Activated T-cell treated with anti-CD3 and anti-CD28 coated beads, Interleukin-2, amount 50 U/mL, for 24 hours (primary cell): Measurements from ENCODE around the gene SNX13.

Source experiments
- DNase-seq: peaks from one replicate; pipeline ENCODE4 v3.0.0-alpha.2; 2020
- H3K27ac Mint-ChIP-seq: 2 replicates; pipeline ENCODE4 v1.8.0; 2020; ENCODE audit warnings: mild to moderate bottlenecking, mixed read lengths
- H3K27me3 Mint-ChIP-seq: 2 replicates; pipeline ENCODE4 v1.8.0; 2020; ENCODE audit warnings: mixed read lengths
- H3K36me3 Mint-ChIP-seq: 2 replicates; pipeline ENCODE4 v1.8.0; 2020; ENCODE audit warnings: low read depth, mixed read lengths
- H3K4me1 Mint-ChIP-seq: 2 replicates; pipeline ENCODE4 v1.8.0; 2020; ENCODE audit warnings: low read depth, mixed read lengths
- H3K4me3 Mint-ChIP-seq: 2 replicates; pipeline ENCODE4 v1.8.0; 2020; ENCODE audit warnings: mild to moderate bottlenecking, moderate library complexity, mixed read lengths
- H3K9me3 Mint-ChIP-seq: 2 replicates; pipeline ENCODE4 v1.8.0; 2020; ENCODE audit warnings: mixed read lengths

SNX13 gene

DNA sequence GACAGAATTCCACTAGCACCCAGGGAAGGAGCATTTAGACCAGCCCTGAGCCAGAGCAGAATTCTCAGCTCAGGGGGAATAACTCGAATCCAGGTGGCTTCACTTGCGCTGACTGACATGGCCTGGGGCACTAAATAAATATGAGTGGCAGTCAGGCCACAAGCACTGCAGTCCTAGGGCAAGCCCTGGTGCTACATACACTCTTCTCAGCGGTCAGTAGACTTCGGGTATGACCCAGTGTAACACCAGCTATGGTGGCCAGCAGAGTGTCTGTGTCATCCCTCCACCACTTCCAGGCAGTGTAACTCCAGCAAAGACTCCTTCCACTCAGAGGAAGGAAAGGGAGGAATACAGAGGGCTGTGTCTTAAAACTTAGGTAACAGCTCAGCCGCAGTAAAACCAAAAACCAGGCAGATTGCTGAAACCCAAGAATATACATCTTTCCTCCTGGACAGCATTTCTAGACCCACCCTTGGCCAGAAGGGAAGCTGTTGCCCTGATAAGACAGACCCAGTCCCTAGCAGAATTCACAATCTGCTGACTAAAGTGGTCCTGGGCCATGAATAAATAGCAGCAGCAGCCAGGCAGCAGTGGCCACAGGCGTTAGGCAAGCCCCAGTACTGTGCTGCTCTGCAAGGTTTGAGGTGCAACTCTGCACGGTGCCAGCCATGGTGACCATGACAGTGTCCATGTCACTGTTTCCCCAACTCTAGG, 77.0 kb downstream of the SNX13 start:
- Mint-ChIP-seq H3K27ac (no peak overlapping the region), H3K4me3 (no peak overlapping the region), H3K4me1 (peaks cover 9% of the 10 kb centered on the region), H3K27me3 (no peaks in the 10 kb centered on the region), H3K36me3 (peaks cover 90% of the 10 kb centered on the region), H3K9me3 (peaks cover 8% of the 10 kb centered on the region)
- DNase-seq, result no peak

DNA sequence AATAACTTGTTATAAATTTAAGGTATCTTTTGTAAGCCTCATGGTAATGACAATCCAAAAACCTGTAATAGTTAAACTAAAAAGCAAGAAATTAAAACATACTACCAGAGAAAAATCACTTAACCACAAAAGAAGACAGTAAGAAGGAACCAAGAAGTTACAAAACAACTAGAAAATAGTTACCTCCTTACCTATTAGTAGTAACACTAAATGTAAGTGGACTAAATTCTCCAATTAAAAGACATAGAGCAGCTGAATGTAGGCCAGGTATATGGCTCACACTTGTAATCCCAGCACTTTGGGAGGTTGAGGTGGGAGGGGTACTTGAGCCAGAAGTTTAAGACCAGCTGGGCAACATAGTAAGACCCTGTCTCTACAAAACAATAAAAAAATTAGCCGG, 84.0 kb downstream of the SNX13 start:
- no peak for DNase-seq
- Mint-ChIP-seq H3K27ac (no peak overlapping the region), H3K9me3 (peaks cover 9% of the 10 kb centered on the region), H3K4me1 (peaks cover 29% of the 10 kb centered on the region), H3K27me3 (no peaks in the 10 kb centered on the region), H3K36me3 (peaks cover 79% of the 10 kb centered on the region), H3K4me3 (no peak overlapping the region)

- DNase-seq, result no peak
- Mint-ChIP-seq H3K36me3 (peaks cover 75% of the 10 kb centered on the region), H3K27me3 (no peaks in the 10 kb centered on the region), H3K27ac (peak overlapping the region; percentile 72), H3K9me3 (peaks cover 9% of the 10 kb centered on the region), H3K4me3 (no peak overlapping the region), H3K4me1 (peaks cover 29% of the 10 kb centered on the region)
Observed at GRCh38 chr7:17855202-17855601, 85.1 kb downstream of the SNX13 start.

DNA sequence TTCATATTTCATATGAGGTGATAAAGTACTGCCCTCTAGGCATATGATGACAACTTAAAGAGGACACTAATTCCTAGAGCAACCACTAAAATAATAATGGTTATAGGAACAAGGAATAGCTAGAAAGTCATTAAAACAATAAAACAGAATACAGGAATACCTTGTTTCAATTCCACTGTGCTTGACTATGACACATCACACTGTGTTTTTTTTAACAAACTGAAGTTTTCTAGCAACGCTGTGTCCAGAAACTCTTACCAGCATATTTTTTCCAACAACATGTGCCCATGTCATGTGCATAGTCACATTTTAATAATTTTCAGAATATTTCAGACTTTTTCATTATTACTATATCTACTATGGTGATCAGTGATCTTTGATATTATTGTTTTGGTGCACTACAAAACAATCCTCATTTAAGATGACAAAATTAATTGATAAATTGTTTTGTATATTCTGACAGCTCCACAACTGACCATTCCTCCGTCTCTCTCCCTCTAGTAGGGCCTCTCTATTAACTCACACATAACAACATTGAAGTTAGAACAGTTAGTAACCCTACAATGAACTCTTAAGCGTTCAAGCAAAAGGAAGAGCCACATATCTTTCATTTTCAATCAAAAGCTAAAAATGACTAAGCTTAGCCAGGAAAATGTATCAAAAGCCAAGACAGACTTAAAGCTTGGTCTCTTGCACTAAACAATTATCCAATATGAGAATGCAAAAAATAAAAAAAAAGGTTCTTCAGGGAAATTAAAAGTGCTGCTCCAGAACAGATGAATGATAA, 85.8 kb downstream of the SNX13 start:
- H3K27me3 Mint-ChIP-seq, result no peaks in the 10 kb centered on the region
- H3K4me3 Mint-ChIP-seq, result no peak overlapping the region
- H3K36me3 Mint-ChIP-seq, result peaks cover 72% of the 10 kb centered on the region
- peaks cover 9% of the 10 kb centered on the region for H3K9me3 Mint-ChIP-seq
- DNase-seq, result no peak
- peak overlapping the region; percentile 72 for H3K27ac Mint-ChIP-seq
- peaks cover 28% of the 10 kb centered on the region for H3K4me1 Mint-ChIP-seq

DNA sequence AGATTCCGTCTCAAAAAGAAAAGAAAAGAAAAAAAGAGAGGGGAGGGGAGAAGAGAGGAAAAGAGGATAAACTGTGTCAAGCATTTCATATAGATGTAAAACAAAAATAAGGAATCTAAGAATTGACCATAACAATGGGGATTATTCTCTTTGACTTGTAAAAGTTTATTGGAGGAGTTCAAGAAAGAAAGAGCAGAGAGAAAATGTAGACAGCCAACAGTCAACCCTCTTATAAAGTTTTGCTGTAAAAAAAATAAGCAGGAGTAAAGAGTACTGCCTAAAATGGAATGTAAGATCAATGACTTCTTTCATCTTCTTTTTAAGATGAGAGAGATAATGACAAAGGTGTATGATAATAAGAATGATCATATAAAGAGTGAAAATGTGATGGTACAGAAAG, 87.9 kb downstream of the SNX13 start:
- peaks cover 76% of the 10 kb centered on the region for H3K36me3 Mint-ChIP-seq

DNA sequence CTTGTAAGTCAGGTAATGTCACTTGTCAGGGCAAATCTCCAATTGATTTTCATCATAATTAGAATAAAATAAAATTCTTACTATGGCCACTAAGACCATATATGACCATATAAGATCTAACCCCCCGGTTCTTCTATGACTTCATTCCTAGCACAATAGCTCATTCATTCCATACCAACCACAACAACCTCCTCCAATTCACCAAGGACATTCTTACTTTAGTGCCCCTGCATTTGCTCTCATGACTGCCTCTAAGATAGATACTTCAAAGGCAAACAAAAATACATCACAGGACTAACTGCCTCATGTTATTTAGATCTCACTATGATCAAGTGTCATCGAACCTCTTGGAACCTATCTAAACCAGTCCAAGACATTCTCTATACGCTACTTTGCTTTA, 90.8 kb downstream of the SNX13 start:
- Mint-ChIP-seq H3K27ac (no peak overlapping the region), H3K9me3 (no peaks in the 10 kb centered on the region), H3K4me1 (peaks cover 16% of the 10 kb centered on the region), H3K4me3 (no peak overlapping the region), H3K36me3 (peaks cover 71% of the 10 kb centered on the region), H3K27me3 (no peaks in the 10 kb centered on the region)
- no peak for DNase-seq

More for the DNA sequence above, 87.9 kb downstream of the SNX13 start:
- Mint-ChIP-seq H3K9me3 (peaks cover 9% of the 10 kb centered on the region), H3K27me3 (no peaks in the 10 kb centered on the region), H3K4me3 (no peak overlapping the region), H3K4me1 (peaks cover 22% of the 10 kb centered on the region), H3K27ac (no peak overlapping the region)
- no peak for DNase-seq

- H3K27me3 Mint-ChIP-seq, result no peaks in the 10 kb centered on the region
- DNase-seq, result no peak
- H3K27ac Mint-ChIP-seq, result no peak overlapping the region
- peaks cover 81% of the 10 kb centered on the region for H3K36me3 Mint-ChIP-seq
- H3K4me1 Mint-ChIP-seq, result peaks cover 22% of the 10 kb centered on the region
- H3K9me3 Mint-ChIP-seq, result no peaks in the 10 kb centered on the region
- no peak overlapping the region for H3K4me3 Mint-ChIP-seq
Observed at GRCh38 chr7:17848516-17848915, 91.8 kb downstream of the SNX13 start.

GRCh38 chr7:17846935-17847334, 93.4 kb downstream of the SNX13 start:
- no peak overlapping the region for H3K4me3 Mint-ChIP-seq
- no peak for DNase-seq
- H3K9me3 Mint-ChIP-seq, result no peaks in the 10 kb centered on the region
- H3K27ac Mint-ChIP-seq, result no peak overlapping the region
- H3K36me3 Mint-ChIP-seq, result peaks cover 84% of the 10 kb centered on the region
- H3K4me1 Mint-ChIP-seq, result peaks cover 27% of the 10 kb centered on the region
- H3K27me3 Mint-ChIP-seq, result no peaks in the 10 kb centered on the region

DNA sequence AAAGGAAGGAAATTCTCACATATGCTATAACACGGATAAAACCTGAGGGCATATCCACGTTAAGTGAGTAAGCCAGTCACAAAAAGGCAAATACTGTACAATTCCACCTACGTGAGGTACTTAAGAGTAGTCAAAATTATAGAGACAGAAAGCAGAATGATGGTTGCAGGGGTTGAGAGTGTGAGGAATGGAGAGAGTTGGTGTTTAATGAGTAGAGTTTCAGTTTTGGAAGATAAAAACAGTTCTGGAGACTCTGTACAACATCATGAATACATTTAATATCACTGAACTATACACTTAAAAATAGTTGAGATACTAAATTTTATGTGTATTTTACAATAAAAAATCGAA, 95.1 kb downstream of the SNX13 start:
- H3K4me1 Mint-ChIP-seq, result peaks cover 26% of the 10 kb centered on the region
- no peak overlapping the region for H3K4me3 Mint-ChIP-seq
- H3K9me3 Mint-ChIP-seq, result no peaks in the 10 kb centered on the region
- H3K27me3 Mint-ChIP-seq, result no peaks in the 10 kb centered on the region
- H3K27ac Mint-ChIP-seq, result peak overlapping the region; percentile 2
- no peak for DNase-seq
- H3K36me3 Mint-ChIP-seq, result peaks cover 84% of the 10 kb centered on the region

DNA sequence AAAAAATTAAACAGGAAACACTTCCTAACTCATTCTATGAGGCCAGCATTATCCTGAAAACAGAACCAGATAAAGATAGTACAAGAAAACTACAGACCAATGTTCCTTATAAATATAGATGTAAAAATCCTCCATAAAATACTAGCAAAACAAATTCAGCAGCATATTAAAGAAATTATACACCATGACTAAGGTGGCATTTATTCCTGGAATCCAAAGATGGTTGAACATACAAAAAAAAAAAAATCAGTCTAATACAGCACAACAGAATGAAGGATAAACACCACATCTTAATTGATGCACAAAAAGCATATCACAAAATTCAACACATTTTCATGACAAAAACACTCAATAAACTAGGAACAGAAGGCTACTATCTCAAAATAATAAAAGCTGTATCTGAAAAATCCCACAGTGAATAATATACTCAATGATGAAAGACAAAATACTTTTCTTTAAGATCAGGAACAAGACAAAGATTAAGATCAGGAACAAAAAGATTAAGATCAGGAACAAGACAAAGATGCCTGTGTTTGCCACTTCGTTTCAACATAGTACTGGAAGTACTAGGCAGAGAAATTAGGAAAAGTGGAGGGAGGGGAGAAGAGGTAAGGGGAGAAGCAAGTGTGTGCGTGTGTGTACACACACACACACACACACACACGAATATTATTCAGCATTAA, 95.6 kb downstream of the SNX13 start:
- peaks cover 87% of the 10 kb centered on the region for H3K36me3 Mint-ChIP-seq
- peaks cover 26% of the 10 kb centered on the region for H3K4me1 Mint-ChIP-seq
- DNase-seq, result no peak
- H3K27me3 Mint-ChIP-seq, result no peaks in the 10 kb centered on the region
- peak overlapping the region; percentile 7 for H3K27ac Mint-ChIP-seq
- H3K4me3 Mint-ChIP-seq, result no peak overlapping the region
- no peaks in the 10 kb centered on the region for H3K9me3 Mint-ChIP-seq

DNA sequence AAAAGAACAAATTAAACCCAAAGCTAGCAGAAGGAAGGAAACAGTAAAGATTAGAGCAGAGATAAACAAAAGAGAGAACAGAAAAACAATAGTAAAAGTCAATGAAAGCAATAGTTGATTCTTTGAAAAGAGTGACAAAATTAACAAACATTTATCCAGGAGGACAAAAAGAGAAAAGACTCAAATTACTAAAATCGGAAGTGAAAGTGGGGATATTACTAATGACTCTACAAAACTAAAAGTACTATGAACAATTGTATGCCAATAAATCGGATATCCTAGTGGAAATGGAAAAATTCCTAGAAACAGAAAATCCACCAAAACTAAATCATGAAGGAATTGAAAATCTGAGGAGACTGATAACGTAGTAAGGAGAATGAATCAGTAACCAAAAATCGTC, 96.3 kb downstream of the SNX13 start:
- H3K27me3 Mint-ChIP-seq, result no peaks in the 10 kb centered on the region
- no peak overlapping the region for H3K4me3 Mint-ChIP-seq
- H3K36me3 Mint-ChIP-seq, result peaks cover 84% of the 10 kb centered on the region

GRCh38 chr7:17843041-17843440, 97.3 kb downstream of the SNX13 start:
- DNase-seq, result no peak
- Mint-ChIP-seq H3K36me3 (peaks cover 82% of the 10 kb centered on the region), H3K9me3 (no peaks in the 10 kb centered on the region), H3K4me3 (no peak overlapping the region), H3K27ac (no peak overlapping the region), H3K27me3 (no peaks in the 10 kb centered on the region), H3K4me1 (peaks cover 26% of the 10 kb centered on the region)

More for the DNA sequence above, 96.3 kb downstream of the SNX13 start:
- peaks cover 26% of the 10 kb centered on the region for H3K4me1 Mint-ChIP-seq
- no peaks in the 10 kb centered on the region for H3K9me3 Mint-ChIP-seq
- H3K27ac Mint-ChIP-seq, result no peak overlapping the region
- no peak for DNase-seq

DNA sequence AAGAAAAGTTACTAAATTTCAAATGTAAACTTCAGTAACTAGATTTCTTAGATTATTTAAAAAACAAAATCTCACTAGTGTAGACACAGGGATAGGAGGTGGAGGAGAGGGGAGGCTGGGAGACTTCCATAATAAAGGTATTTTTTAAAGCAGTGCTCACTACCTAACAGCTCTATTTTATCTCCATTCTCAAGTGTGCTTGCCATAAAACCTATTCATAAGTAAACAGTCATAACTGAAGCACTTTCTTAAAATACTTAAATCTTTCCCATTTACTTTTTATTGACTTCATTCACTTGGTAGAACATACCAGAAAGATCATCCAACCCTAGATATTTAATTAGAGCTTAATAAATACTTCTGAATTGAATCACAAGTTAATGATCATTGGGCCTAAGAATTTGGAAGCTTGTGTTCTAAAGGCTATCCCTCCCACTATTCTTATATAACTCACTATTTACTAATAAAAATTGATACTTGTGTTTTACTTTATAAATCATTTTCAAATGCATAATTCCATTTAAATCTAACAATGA, 107.4 kb downstream of the SNX13 start:
- Mint-ChIP-seq H3K4me1 (no peaks in the 10 kb centered on the region), H3K27ac (no peak overlapping the region), H3K4me3 (no peak overlapping the region)

DNA sequence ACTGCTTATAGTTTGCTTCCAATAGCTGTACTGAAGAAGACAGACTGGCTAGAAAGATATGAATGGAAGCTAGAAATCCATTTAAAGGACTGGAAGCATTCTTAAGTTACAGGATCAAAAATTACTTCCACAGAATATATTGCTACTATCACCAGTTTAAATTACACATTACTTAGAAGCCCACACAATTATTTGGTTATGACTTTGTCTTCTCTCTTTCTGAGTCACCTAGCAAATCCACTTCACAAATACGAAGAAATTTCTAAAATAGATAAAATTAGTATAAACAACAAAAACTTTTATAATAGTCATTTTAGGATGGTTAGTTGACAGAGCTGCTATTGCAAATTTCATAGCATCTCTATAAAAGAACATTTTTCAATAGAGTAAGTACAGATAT, 108.1 kb downstream of the SNX13 start:
- Mint-ChIP-seq H3K9me3 (no peaks in the 10 kb centered on the region), H3K4me3 (no peak overlapping the region), H3K27ac (no peak overlapping the region), H3K27me3 (no peaks in the 10 kb centered on the region), H3K36me3 (peaks cover 60% of the 10 kb centered on the region), H3K4me1 (no peaks in the 10 kb centered on the region)
- DNase-seq, result no peak

More for the DNA sequence above, 107.4 kb downstream of the SNX13 start:
- Mint-ChIP-seq H3K9me3 (no peaks in the 10 kb centered on the region), H3K36me3 (peaks cover 62% of the 10 kb centered on the region), H3K27me3 (no peaks in the 10 kb centered on the region)
- no peak for DNase-seq
